ENCODE measurements around the gene GLYATL3.

GRCh38 chr6:49555951-49556350 is 56.2 kb downstream of the GLYATL3 start:
- TF ChIP-seq CTCF (IDR thresholded peaks at IDR 0.05) = no peak
- TF ChIP-seq NRF1 (IDR thresholded peaks at IDR 0.05; ENCODE audit: low read depth, low read length) = no peak
- TF ChIP-seq EZH2phosphoT487 (IDR thresholded peaks at IDR 0.05; ENCODE audit: borderline replicate concordance, low read depth) = no peak
- TF ChIP-seq ELF1 (IDR thresholded peaks at IDR 0.05) = no peak
- TF ChIP-seq EP300 (IDR thresholded peaks at IDR 0.05; ENCODE audit: borderline replicate concordance in 1 of 2, low read depth in 1 of 2, low read length in 1 of 2) = no peak
- TF ChIP-seq RFX5 (IDR thresholded peaks at IDR 0.05; ENCODE audit: low read length) = no peak
- TF ChIP-seq MAX (IDR thresholded peaks at IDR 0.05; ENCODE audit: low read depth) = no peak
- no peak for TF ChIP-seq TCF12 (IDR thresholded peaks at IDR 0.05)
- no peak for TF ChIP-seq RXRA (IDR thresholded peaks at IDR 0.05; ENCODE audit: borderline replicate concordance, low read depth)
- TF ChIP-seq CHD2 (IDR thresholded peaks at IDR 0.05; ENCODE audit: low read length, partially characterized antibody) = no peak
- no peak for TF ChIP-seq USF1 (IDR thresholded peaks at IDR 0.05; ENCODE audit: borderline replicate concordance, low read depth)
- no peak for TF ChIP-seq POLR2AphosphoS5 (IDR thresholded peaks at IDR 0.05; ENCODE audit: low read depth, low read length)

Measured in SK-N-SH (cell line).